SK-N-MC (cell line): ENCODE data around the gene RPL22.

Experiments
- EZH2 ChIP-seq: fragments of 200-600 bp; sonication (generic); IDR thresholded peaks from one replicate; pipeline ENCODE4 v1.6.1; 2017; ENCODE audit warnings: antibody characterized with exemption
- FOXP2 ChIP-seq: optimal IDR thresholded peaks from 2 replicates; pipeline ENCODE3; 2011; ENCODE audit warnings: mild to moderate bottlenecking, moderate library complexity; ENCODE audit not compliant: insufficient read depth; ENCODE audit errors: extremely low read length, control extremely low read depth
- POLR2AphosphoS5 ChIP-seq: IDR thresholded peaks from 2 replicates; pipeline ENCODE4 v1.6.1; 2012; ENCODE audit warnings: mild to moderate bottlenecking, low read depth, low read length, borderline replicate concordance

GRCh38 chr1:6223617-6224016, 24.2 kb upstream of the RPL22 start:
- TF ChIP-seq POLR2AphosphoS5, result no peak
- no peak for TF ChIP-seq EZH2
- no peak for TF ChIP-seq FOXP2
